CD4-positive, alpha-beta memory T cell (primary cell): ENCODE measurements around the gene CARD14. TPM values are rescaled to one million over a fixed set of nuclear protein-coding genes. Genes with fewer than 3 reads are reported as not detected.

Experiments
- CTCF ChIA-PET: fragments of 350-600 bp; sonication (Branson Sonifier 250); formaldehyde crosslinking; loops from one replicate; lab custom pipeline; 2021; ENCODE audit warnings: inconsistent platforms; ENCODE audit not compliant: partially characterized antibody; lab: Charles Lee
- POLR2A ChIA-PET: fragments of 350-600 bp; sonication (Branson Sonifier 250); formaldehyde crosslinking; loops from one replicate; lab custom pipeline; 2021; ENCODE audit not compliant: partially characterized antibody; lab: Charles Lee
- DNase-seq, 5 donors: peaks; one replicate each; pipeline versions ENCODE4 v3.0.0 to v3.0.0-alpha.2; 2020 to 2022; ENCODE audit warnings: mixed read lengths in 1 of 5
- H3K27ac ChIP-seq: one replicate; pipeline ENCODE4 v1.7.0; 2013; ENCODE audit warnings: low read depth, low read length
- H3K27me3 ChIP-seq: 2 replicates; pipeline ENCODE4 v1.7.0; 2013; ENCODE audit warnings: mild to moderate bottlenecking, low read length, moderate library complexity; ENCODE audit not compliant: insufficient read depth
- H3K36me3 ChIP-seq: 2 replicates; pipeline ENCODE4 v1.7.0; 2013; ENCODE audit warnings: mild to moderate bottlenecking, low read length, moderate library complexity; ENCODE audit not compliant: insufficient read depth
- H3K4me1 ChIP-seq: 2 replicates; pipeline ENCODE4 v1.7.0; 2013; ENCODE audit warnings: mild to moderate bottlenecking, low read length, moderate library complexity; ENCODE audit not compliant: insufficient read depth
- H3K4me3 ChIP-seq, 2 donors: one replicate each; pipeline ENCODE4 v1.7.0; 2013; ENCODE audit warnings: low read length in 2 of 2, mild to moderate bottlenecking in 1 of 2
- H3K9me3 ChIP-seq, 2 donors: one replicate each; pipeline ENCODE4 v1.7.0; 2013; ENCODE audit warnings: low read length in 2 of 2, control low read depth in 1 of 2; ENCODE audit not compliant: control insufficient read depth in 1 of 2
- H3K27ac Mint-ChIP-seq, 7 donors: one replicate each; pipeline ENCODE4 v1.8.0; 2020 to 2021; ENCODE audit warnings: mixed read lengths in 7 of 7, mild to moderate bottlenecking in 6 of 7, inconsistent platforms in 3 of 7, moderate library complexity in 3 of 7
- H3K27me3 Mint-ChIP-seq, 2 donors: one replicate each; pipeline ENCODE4 v1.8.0; 2020 to 2021; ENCODE audit warnings: mixed read lengths in 2 of 2
- H3K36me3 Mint-ChIP-seq, 2 donors: one replicate each; pipeline ENCODE4 v1.8.0; 2020 to 2021; ENCODE audit warnings: mixed read lengths in 2 of 2, inconsistent platforms in 1 of 2, mild to moderate bottlenecking in 1 of 2
- H3K4me1 Mint-ChIP-seq, 4 donors: one replicate each; pipeline ENCODE4 v1.8.0; 2020 to 2021; ENCODE audit warnings: mixed read lengths in 4 of 4, mild to moderate bottlenecking in 1 of 4
- H3K4me3 Mint-ChIP-seq, 8 donors: one replicate each; pipeline ENCODE4 v1.8.0; 2020 to 2021; ENCODE audit warnings: mixed read lengths in 8 of 8, mild to moderate bottlenecking in 7 of 8, moderate library complexity in 6 of 8, inconsistent platforms in 3 of 8
- H3K9me3 Mint-ChIP-seq, 8 donors: one replicate each; pipeline ENCODE4 v1.8.0; 2020 to 2021; ENCODE audit warnings: mixed read lengths in 8 of 8, mild to moderate bottlenecking in 5 of 8, inconsistent platforms in 3 of 8, moderate library complexity in 1 of 8
- intact Hi-C: fragments of 100-400 bp; cut with micrococcal nuclease; formaldehyde crosslinking; loops from one replicate; pipeline ENCODE4 v1.15.1; 2023
- polyA plus RNA-seq, 2 donors: library from polyadenylated mRNA; unstranded; fragments of 300-500 nt; fragmentation: Illumina TruSeq; gene quantifications; one replicate each; pipeline ENCODE4 v1.2.3, GENCODE V29; 2021
- total RNA-seq, 2 experiments: library from RNA; stranded (reverse); gene quantifications; one replicate each; pipeline ENCODE4 v1.2.3, GENCODE V29; 2021

The CARD14 gene
- total and polyA plus RNA-seq, 4 experiments from 2014 or later: 0.07 to 0.09 TPM; not detected in 2

GRCh38 chr17:80220054-80220735, 50.4 kb downstream of the CARD14 start, which contains the start of the genes SGSH and SLC26A11:
SGSH (minus strand) TSS chr17:80220333; CDS start chr17:80220313, 20 bp downstream.
SLC26A11 (plus strand) TSS chr17:80220427; CDS start chr17:80221561, 1,134 bp downstream.
- H3K4me1 Mint-ChIP-seq: peaks cover 25 to 61% (median 45%) of the 10 kb centered on the region in 4 donors
- Histone ChIP-seq H3K9me3 (no peaks in the 10 kb centered on the region), H3K27me3 (no peaks in the 10 kb centered on the region), H3K36me3 (peaks cover 21% of the 10 kb centered on the region), H3K4me1 (peaks cover 29% of the 10 kb centered on the region), H3K4me3 (peak within 1 kb of the TSS; percentile 96), H3K27ac (peak within 1 kb of the TSS; percentile 96)
- H3K27me3 Mint-ChIP-seq: no peaks in the 10 kb centered on the region
- H3K36me3 Mint-ChIP-seq: peaks cover 11 to 46% of the 10 kb centered on the region in 2 donors
- peaks cover 0 to 2% (median 0%) of the 10 kb centered on the region in 8 donors for H3K9me3 Mint-ChIP-seq
- intact Hi-C loops: no loop called here
- CTCF ChIA-PET: no interaction called here
- DNase-seq: peak; percentile 37 to 66 (median 40)
- H3K27ac Mint-ChIP-seq: peak within 1 kb of the TSS; percentile 91 to 98 (median 97)
- H3K4me3 Mint-ChIP-seq: peak within 1 kb of the TSS; percentile 87 to 96 (median 94)
- POLR2A ChIA-PET: interaction anchor here (0.7 to 4.3 kb wide), 10 partner anchors 11 to 1299 kb away, joined by 3 to 71 read pairs (median 5); partner anchors contain the start of genes GAA and RNF213

- DNase-seq: peak; percentile 8 to 48 (median 15)
- no peaks in the 10 kb centered on the region for H3K9me3 ChIP-seq
- peaks cover 29% of the 10 kb centered on the region for H3K4me1 ChIP-seq
- Mint-ChIP-seq H3K4me1 (peaks cover 25 to 61% (median 45%) of the 10 kb centered on the region in 4 donors), H3K27me3 (no peaks in the 10 kb centered on the region), H3K4me3 (peak overlapping the region; percentile 78 to 85 (median 83)), H3K36me3 (peaks cover 11 to 45% of the 10 kb centered on the region in 2 donors), H3K9me3 (peaks cover 0 to 2% (median 0%) of the 10 kb centered on the region in 8 donors), H3K27ac (peak overlapping the region in 6 of 7 donors; percentile 55 to 88 (median 85))
- CTCF ChIA-PET: interaction anchor here (1.4 kb wide), 1 partner anchor 24 kb away, joined by 4 read pairs; no protein-coding TSS in a partner anchor
- peak overlapping the region; percentile 96 for H3K27ac ChIP-seq
- POLR2A ChIA-PET: interaction anchor here (0.7 to 4.3 kb wide), 5 partner anchors 10 to 161 kb away, joined by 3 to 71 read pairs (median 5); partner anchors contain the start of genes GAA and RNF213
- no peaks in the 10 kb centered on the region for H3K27me3 ChIP-seq
- H3K4me3 ChIP-seq: peak overlapping the region in 1 of 2 donors; percentile 96
- H3K36me3 ChIP-seq: peaks cover 20% of the 10 kb centered on the region
- intact Hi-C loops: no loop called here
Measured at GRCh38 chr17:80220736-80221215, 50.9 kb downstream of the CARD14 start.

- H3K27me3 ChIP-seq: no peaks in the 10 kb centered on the region
- intact Hi-C loops: no loop called here
- CTCF ChIA-PET: interaction anchor here (1.4 kb wide), 1 partner anchor 25 kb away, joined by 4 read pairs; no protein-coding TSS in a partner anchor
- H3K4me3 ChIP-seq: peak overlapping the region in 1 of 2 donors; percentile 96
- no peak for DNase-seq
- peaks cover 15% of the 10 kb centered on the region for H3K36me3 ChIP-seq
- POLR2A ChIA-PET: interaction anchor here (0.8 to 4.3 kb wide), 2 partner anchors 43 to 160 kb away, joined by 3 to 71 read pairs; partner anchors contain the start of gene RNF213
- H3K4me1 ChIP-seq: peaks cover 29% of the 10 kb centered on the region
- Mint-ChIP-seq H3K27ac (peak overlapping the region; percentile 55 to 88 (median 75)), H3K4me1 (peaks cover 21 to 59% (median 41%) of the 10 kb centered on the region in 4 donors), H3K36me3 (peaks cover 10 to 38% of the 10 kb centered on the region in 2 donors), H3K9me3 (peaks cover 0 to 2% (median 0%) of the 10 kb centered on the region in 8 donors), H3K27me3 (no peaks in the 10 kb centered on the region), H3K4me3 (peak overlapping the region; percentile 78 to 85 (median 82))
- no peaks in the 10 kb centered on the region for H3K9me3 ChIP-seq
- peak overlapping the region; percentile 96 for H3K27ac ChIP-seq
Measured at GRCh38 chr17:80221351-80222105, 51.7 kb downstream of the CARD14 start.

DNA sequence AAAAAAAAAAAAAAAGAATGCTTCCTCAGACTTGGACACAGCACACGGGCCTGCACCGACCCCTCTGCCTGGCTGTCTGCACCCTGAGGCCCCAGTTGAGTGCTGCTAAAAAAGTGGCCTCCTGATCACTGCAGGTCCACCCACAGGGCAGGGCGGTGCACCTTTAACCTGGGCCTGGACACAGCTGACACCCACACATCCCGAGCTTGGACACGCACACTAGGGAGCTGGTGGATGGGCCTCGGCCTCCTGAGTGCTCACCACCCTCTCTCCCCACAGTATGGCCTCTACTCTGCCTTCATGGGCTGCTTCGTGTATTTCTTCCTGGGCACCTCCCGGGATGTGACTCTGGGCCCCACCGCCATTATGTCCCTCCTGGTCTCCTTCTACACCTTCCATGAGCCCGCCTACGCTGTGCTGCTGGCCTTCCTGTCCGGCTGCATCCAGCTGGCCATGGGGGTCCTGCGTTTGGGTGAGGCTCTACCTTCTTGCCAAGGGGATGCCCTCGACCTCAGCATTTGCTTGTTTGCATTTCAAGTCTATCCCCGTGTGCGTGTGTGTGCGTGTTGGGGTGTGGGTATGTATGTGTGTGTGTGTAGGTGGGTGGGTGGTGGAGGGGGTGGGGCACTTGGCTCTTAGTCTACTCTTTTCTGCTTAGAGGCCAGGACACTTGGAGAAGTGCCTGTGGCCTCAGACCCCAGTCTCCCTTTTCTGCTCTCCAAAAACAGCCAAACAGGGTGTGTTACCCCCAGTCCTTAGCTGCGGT, 52.7 kb downstream of the CARD14 start:
- DNase-seq: no peak
- H3K27ac Mint-ChIP-seq: peak overlapping the region in 4 of 7 donors; percentile 55 to 85 (median 74)
- peaks cover 0 to 2% (median 0%) of the 10 kb centered on the region in 8 donors for H3K9me3 Mint-ChIP-seq
- H3K36me3 ChIP-seq: peaks cover 7% of the 10 kb centered on the region
- peak overlapping the region in 7 of 8 donors; percentile 40 to 67 (median 61) for H3K4me3 Mint-ChIP-seq
- peaks cover 8 to 33% of the 10 kb centered on the region in 2 donors for H3K36me3 Mint-ChIP-seq
- no peaks in the 10 kb centered on the region for H3K27me3 ChIP-seq
- intact Hi-C loops: no loop called here
- no peaks in the 10 kb centered on the region for H3K27me3 Mint-ChIP-seq
- peaks cover 24% of the 10 kb centered on the region for H3K4me1 ChIP-seq
- H3K9me3 ChIP-seq: no peaks in the 10 kb centered on the region
- POLR2A ChIA-PET: no interaction called here
- no peak overlapping the region for H3K27ac ChIP-seq
- H3K4me1 Mint-ChIP-seq: peaks cover 16 to 50% (median 35%) of the 10 kb centered on the region in 4 donors
- H3K4me3 ChIP-seq: no peak overlapping the region
- CTCF ChIA-PET: interaction anchor here (1.4 kb wide), 1 partner anchor 26 kb away, joined by 4 read pairs; no protein-coding TSS in a partner anchor

DNA sequence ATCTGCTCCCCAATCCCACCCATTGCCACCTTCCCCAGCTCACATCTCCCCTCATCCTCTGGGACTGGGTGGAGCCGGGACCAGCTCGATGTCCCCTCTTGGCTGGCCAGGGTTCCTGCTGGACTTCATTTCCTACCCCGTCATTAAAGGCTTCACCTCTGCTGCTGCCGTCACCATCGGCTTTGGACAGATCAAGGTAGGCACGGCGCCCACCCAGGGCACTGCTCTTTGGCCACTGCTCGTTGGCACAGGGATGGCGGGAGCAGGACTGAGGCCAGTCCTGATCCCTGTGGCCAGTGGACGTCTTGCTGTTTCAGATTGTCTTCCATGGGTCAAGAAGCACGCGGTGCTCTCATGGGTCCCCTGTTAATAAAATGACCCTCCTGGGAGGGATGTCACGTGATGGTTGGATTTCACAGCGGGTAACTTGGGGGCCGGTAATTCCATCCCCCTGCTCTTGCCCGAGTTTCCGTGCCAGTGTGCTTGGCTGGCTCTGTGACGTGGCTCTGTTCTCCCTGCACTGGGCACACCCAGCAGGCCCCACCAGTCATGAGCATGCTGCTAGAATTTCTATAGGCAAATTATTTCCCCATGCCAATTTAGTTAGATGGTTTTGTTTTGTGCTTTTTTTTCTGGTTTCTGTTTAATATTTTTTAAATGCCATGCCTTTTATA, 53.4 kb downstream of the CARD14 start:
- H3K36me3 ChIP-seq: peaks cover 3% of the 10 kb centered on the region
- H3K9me3 Mint-ChIP-seq: peaks cover 0 to 2% (median 0%) of the 10 kb centered on the region in 8 donors
- intact Hi-C loops: no loop called here
- no peaks in the 10 kb centered on the region for H3K9me3 ChIP-seq
- ChIA-PET CTCF (no interaction called here), POLR2A (no interaction called here)
- no peak overlapping the region for H3K4me3 ChIP-seq
- H3K4me1 ChIP-seq: peaks cover 17% of the 10 kb centered on the region
- H3K36me3 Mint-ChIP-seq: peaks cover 6 to 30% of the 10 kb centered on the region in 2 donors
- no peak overlapping the region for H3K27ac ChIP-seq
- H3K27me3 Mint-ChIP-seq: no peaks in the 10 kb centered on the region
- H3K27ac Mint-ChIP-seq: peak overlapping the region in 5 of 7 donors; percentile 17 to 85 (median 55)
- H3K4me3 Mint-ChIP-seq: peak overlapping the region in 6 of 8 donors; percentile 8 to 62 (median 45)
- no peaks in the 10 kb centered on the region for H3K27me3 ChIP-seq
- no peak for DNase-seq
- H3K4me1 Mint-ChIP-seq: peaks cover 13 to 43% (median 29%) of the 10 kb centered on the region in 4 donors
